GM03348 (cell line): ENCODE results near the gene GABBR1.

ENCODE experiments used
- DNase-seq: peaks from one replicate; pipeline ENCODE4 v3.0.0; 2012; ENCODE audit warnings: low spot score

The GABBR1 gene

GRCh38 chr6:29620630-29621029, 12.4 kb downstream of the GABBR1 start:
- DNase-seq = no peak

- DNase-seq = no peak
These were observed 13.3 kb downstream of the GABBR1 start for GRCh38 chr6:29619578-29620160.

GRCh38 chr6:29617782-29618554, 15.0 kb downstream of the GABBR1 start:
- DNase-seq = no peak

- no peak for DNase-seq
These were observed 21.6 kb downstream of the GABBR1 start for GRCh38 chr6:29611426-29611825.

- DNase-seq = no peak
These were observed 22.4 kb downstream of the GABBR1 start for GRCh38 chr6:29610540-29610939.

- DNase-seq = no peak
These were observed 24.9 kb downstream of the GABBR1 start for GRCh38 chr6:29608131-29608530.

GRCh38 chr6:29603930-29604329, 29.1 kb downstream of the GABBR1 start:
- no peak for DNase-seq

- DNase-seq = no peak
These were observed 29.5 kb downstream of the GABBR1 start for GRCh38 chr6:29603456-29603855.

- DNase-seq = no peak
These were observed 30.2 kb downstream of the GABBR1 start for GRCh38 chr6:29602564-29603361.

- no peak for DNase-seq
These were observed 34.7 kb downstream of the GABBR1 start for GRCh38 chr6:29598172-29598747.

GRCh38 chr6:29597184-29597583, 35.8 kb downstream of the GABBR1 start:
- no peak for DNase-seq

GRCh38 chr6:29596381-29596900, 36.5 kb downstream of the GABBR1 start:
- DNase-seq = no peak

GRCh38 chr6:29593199-29593855, 39.7 kb downstream of the GABBR1 start:
- DNase-seq = no peak

- no peak for DNase-seq
These were observed 41.3 kb downstream of the GABBR1 start for GRCh38 chr6:29591677-29592076.

- no peak for DNase-seq
These were observed 42.7 kb downstream of the GABBR1 start for GRCh38 chr6:29590218-29590808.

GRCh38 chr6:29589423-29590048, 43.4 kb downstream of the GABBR1 start:
- peak; percentile 75 for DNase-seq

- no peak for DNase-seq
These were observed 48.2 kb downstream of the GABBR1 start, which contains the start of gene OR2H2 for GRCh38 chr6:29584821-29585220. Gene OR2H2, plus strand, starts transcription at chr6:29585121. Its CDS starts 2,824 bp downstream, at chr6:29587945.

GRCh38 chr6:29577544-29577943, 55.4 kb downstream of the GABBR1 start:
- no peak for DNase-seq

- DNase-seq = no peak
These were observed 56.9 kb downstream of the GABBR1 start for GRCh38 chr6:29576056-29576455.

GRCh38 chr6:29567991-29568390, 65.0 kb downstream of the GABBR1 start:
- DNase-seq = no peak

GRCh38 chr6:29567541-29567940, 65.4 kb downstream of the GABBR1 start:
- no peak for DNase-seq
